T follicular helper cell (primary cell): ENCODE measurements around the gene TBXAS1.

Experiments
- DNase-seq: peaks from one replicate; pipeline ENCODE4 v3.0.0-alpha.2; 2020; ENCODE audit warnings: low read depth

The TBXAS1 gene

GRCh38 chr7:140024585-140024984 lies 195.5 kb downstream of the TBXAS1 start:
- DNase-seq = no peak

GRCh38 chr7:140025241-140025640 lies 196.2 kb downstream of the TBXAS1 start:
- no peak for DNase-seq

GRCh38 chr7:140025814-140026433 lies 196.9 kb downstream of the TBXAS1 start:
- no peak for DNase-seq

GRCh38 chr7:140026935-140027334 lies 197.9 kb downstream of the TBXAS1 start:
- no peak for DNase-seq

GRCh38 chr7:140027858-140028257 lies 198.8 kb downstream of the TBXAS1 start:
- no peak for DNase-seq

- DNase-seq = no peak
Observed at GRCh38 chr7:140028311-140028710, 199.2 kb downstream of the TBXAS1 start.

GRCh38 chr7:140029072-140029471 lies 200.0 kb downstream of the TBXAS1 start:
- no peak for DNase-seq

- no peak for DNase-seq
Observed at GRCh38 chr7:140031364-140031763, 202.3 kb downstream of the TBXAS1 start.

- DNase-seq = no peak
Observed at GRCh38 chr7:140033036-140033435, 204.0 kb downstream of the TBXAS1 start.

- no peak for DNase-seq
Observed at GRCh38 chr7:140033779-140034363, 204.8 kb downstream of the TBXAS1 start.

GRCh38 chr7:140034421-140034820 lies 205.4 kb downstream of the TBXAS1 start:
- DNase-seq = no peak

GRCh38 chr7:140035400-140036223 lies 206.5 kb downstream of the TBXAS1 start:
- DNase-seq = no peak

- no peak for DNase-seq
Observed at GRCh38 chr7:140036224-140036962, 207.3 kb downstream of the TBXAS1 start.

GRCh38 chr7:140039066-140039465 lies 210.0 kb downstream of the TBXAS1 start:
- no peak for DNase-seq

- DNase-seq = no peak
Observed at GRCh38 chr7:140039896-140040295, 210.8 kb downstream of the TBXAS1 start.

- DNase-seq = no peak
Observed at GRCh38 chr7:140041659-140042385, 212.8 kb downstream of the TBXAS1 start.

GRCh38 chr7:140042386-140042670 lies 213.3 kb downstream of the TBXAS1 start:
- no peak for DNase-seq

- DNase-seq = no peak
Observed at GRCh38 chr7:140044251-140044650, 215.2 kb downstream of the TBXAS1 start.

GRCh38 chr7:140045697-140046096 lies 216.6 kb downstream of the TBXAS1 start:
- no peak for DNase-seq

GRCh38 chr7:140047197-140047596 lies 218.1 kb downstream of the TBXAS1 start:
- DNase-seq = no peak

GRCh38 chr7:140048138-140048537 lies 219.1 kb downstream of the TBXAS1 start:
- DNase-seq = no peak

GRCh38 chr7:140048989-140049338 lies 219.9 kb downstream of the TBXAS1 start:
- no peak for DNase-seq
